ENCODE measurements around the gene ADK. TPM values are rescaled to one million over a fixed set of nuclear protein-coding genes. Genes with fewer than 3 reads are reported as not detected.

Gene ADK
- total and polyA plus RNA-seq, 2 donors (not counting 3 experiments of a cell fraction or from before 2014, with no cell fraction given): 11.7 to 46.5 TPM

DNA sequence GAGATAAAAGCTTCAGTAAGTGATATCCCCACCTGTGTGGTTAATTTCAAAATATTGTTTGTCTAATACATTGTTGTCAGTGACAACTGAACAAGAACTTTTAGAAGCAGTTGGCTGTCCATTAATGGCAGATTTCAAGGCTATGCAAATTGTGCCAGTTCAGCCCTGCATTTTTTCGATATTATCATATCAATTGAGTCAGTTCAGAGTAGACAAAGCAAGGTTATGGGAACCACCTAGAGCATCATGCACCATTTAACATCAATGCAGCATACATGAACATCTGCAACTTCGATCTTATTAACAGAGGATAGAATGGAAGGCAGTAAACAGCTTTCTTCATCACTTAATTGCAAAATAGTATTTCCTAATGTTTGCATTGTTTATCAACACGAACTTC lies 494.7 kb downstream of the ADK start:
- intact Hi-C loops (cut with micrococcal nuclease): no loop called here
- Histone ChIP-seq H2AFZ (ENCODE audit: low read depth, low read length) (no peak overlapping the region), H3K79me2 (ENCODE audit: control insufficient read depth, insufficient read depth, low read length) (no peaks in the 10 kb centered on the region), H4K20me1 (replicated peaks; ENCODE audit: control insufficient read depth, extremely low read depth, insufficient read depth, low read length) (no peaks in the 10 kb centered on the region), H3K9me1 (replicated peaks; ENCODE audit: control insufficient read depth, extremely low read depth, insufficient read depth, low read length) (no peaks in the 10 kb centered on the region), H3K36me3 (ENCODE audit: control insufficient read depth in 2 of 2, extremely low read depth in 1 of 2, insufficient read depth in 2 of 2, low read length in 2 of 2) (no peaks in the 10 kb centered on the region), H3K9me3 (replicated peaks; ENCODE audit: control insufficient read depth, insufficient read depth, low read length) (no peaks in the 10 kb centered on the region), H3K4me2 (ENCODE audit: insufficient read depth, low read length) (no peak overlapping the region), H3K4me1 (ENCODE audit: control insufficient read depth, extremely low read depth, insufficient read depth, low read length) (no peaks in the 10 kb centered on the region), H3K27ac (ENCODE audit: insufficient read depth, low read depth, low read length) (no peak overlapping the region), H3K27me3 (ENCODE audit: control insufficient read depth in 2 of 2, insufficient read depth in 2 of 2, low read length in 2 of 2) (no peaks in the 10 kb centered on the region), H3K4me3 (replicated peaks in 1 of 3; ENCODE audit: insufficient read depth in 1 of 3, low read depth in 1 of 3, low read length in 3 of 3) (no peak overlapping the region), H3K9ac (replicated peaks; ENCODE audit: extremely low read depth, insufficient read depth, low read length) (no peak overlapping the region)
- dilution Hi-C loops (cut with MboI; ENCODE audit: extremely low pct_ligation_motif_present, low sequenced_read_pairs): no loop called here
- no peak for TF ChIP-seq GATA2 (IDR thresholded peaks at IDR 0.05; ENCODE audit: insufficient read depth, insufficient read length, low read depth, low read length)
- TF ChIP-seq, protein P1, sequence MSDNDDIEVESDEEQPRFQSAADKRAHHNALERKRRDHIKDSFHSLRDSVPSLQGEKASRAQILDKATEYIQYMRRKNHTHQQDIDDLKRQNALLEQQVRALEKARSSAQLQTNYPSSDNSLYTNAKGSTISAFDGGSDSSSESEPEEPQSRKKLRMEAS (IDR thresholded peaks at IDR 0.05; ENCODE audit: insufficient read depth, insufficient read length): no peak
- no peak for TF ChIP-seq POLR2AphosphoS5 (IDR thresholded peaks at IDR 0.05; ENCODE audit: insufficient read depth, low read depth, low read length)
- TF ChIP-seq FOS (IDR thresholded peaks at IDR 0.05; ENCODE audit: borderline replicate concordance, insufficient read depth, low read length): no peak
- no peak for TF ChIP-seq POLR2A (IDR thresholded peaks at IDR 0.05; ENCODE audit: low read depth, low read length)
- no peak for TF ChIP-seq EZH2 (IDR thresholded peaks at IDR 0.05; ENCODE audit: borderline replicate concordance, low read depth, low read length, severe bottlenecking)
- TF ChIP-seq MYC (IDR thresholded peaks at IDR 0.05; ENCODE audit: low read depth, low read length): no peak
- TF ChIP-seq, protein P2, sequence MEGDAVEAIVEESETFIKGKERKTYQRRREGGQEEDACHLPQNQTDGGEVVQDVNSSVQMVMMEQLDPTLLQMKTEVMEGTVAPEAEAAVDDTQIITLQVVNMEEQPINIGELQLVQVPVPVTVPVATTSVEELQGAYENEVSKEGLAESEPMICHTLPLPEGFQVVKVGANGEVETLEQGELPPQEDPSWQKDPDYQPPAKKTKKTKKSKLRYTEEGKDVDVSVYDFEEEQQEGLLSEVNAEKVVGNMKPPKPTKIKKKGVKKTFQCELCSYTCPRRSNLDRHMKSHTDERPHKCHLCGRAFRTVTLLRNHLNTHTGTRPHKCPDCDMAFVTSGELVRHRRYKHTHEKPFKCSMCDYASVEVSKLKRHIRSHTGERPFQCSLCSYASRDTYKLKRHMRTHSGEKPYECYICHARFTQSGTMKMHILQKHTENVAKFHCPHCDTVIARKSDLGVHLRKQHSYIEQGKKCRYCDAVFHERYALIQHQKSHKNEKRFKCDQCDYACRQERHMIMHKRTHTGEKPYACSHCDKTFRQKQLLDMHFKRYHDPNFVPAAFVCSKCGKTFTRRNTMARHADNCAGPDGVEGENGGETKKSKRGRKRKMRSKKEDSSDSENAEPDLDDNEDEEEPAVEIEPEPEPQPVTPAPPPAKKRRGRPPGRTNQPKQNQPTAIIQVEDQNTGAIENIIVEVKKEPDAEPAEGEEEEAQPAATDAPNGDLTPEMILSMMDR (IDR thresholded peaks at IDR 0.05; ENCODE audit: extremely low read depth in 1 of 2, insufficient read depth in 1 of 2, low read depth in 1 of 2, low read length in 2 of 2): no peak
- no peak for TF ChIP-seq JUN (IDR thresholded peaks at IDR 0.05; ENCODE audit: borderline replicate concordance, insufficient read depth, insufficient read length, low read depth)
- no peak for DNase-seq (ENCODE audit: low read depth, low spot score)
- ChIA-PET CTCF (no interaction called here), POLR2A (no interaction called here)
- no peak for FAIRE-seq
- no TSS peak for BruUV-seq (replicated peaks)

Data from endothelial cell of umbilical vein (primary cell).